NCI-H2171 treated with DMSO at 0.1 percent for 48 hours (cell line): ENCODE data around the gene SH3TC1.

Experiments
- DNase-seq: peaks from one replicate; lab custom pipeline; 2025; lab: John Stamatoyannopoulos, UW

Gene SH3TC1

DNA sequence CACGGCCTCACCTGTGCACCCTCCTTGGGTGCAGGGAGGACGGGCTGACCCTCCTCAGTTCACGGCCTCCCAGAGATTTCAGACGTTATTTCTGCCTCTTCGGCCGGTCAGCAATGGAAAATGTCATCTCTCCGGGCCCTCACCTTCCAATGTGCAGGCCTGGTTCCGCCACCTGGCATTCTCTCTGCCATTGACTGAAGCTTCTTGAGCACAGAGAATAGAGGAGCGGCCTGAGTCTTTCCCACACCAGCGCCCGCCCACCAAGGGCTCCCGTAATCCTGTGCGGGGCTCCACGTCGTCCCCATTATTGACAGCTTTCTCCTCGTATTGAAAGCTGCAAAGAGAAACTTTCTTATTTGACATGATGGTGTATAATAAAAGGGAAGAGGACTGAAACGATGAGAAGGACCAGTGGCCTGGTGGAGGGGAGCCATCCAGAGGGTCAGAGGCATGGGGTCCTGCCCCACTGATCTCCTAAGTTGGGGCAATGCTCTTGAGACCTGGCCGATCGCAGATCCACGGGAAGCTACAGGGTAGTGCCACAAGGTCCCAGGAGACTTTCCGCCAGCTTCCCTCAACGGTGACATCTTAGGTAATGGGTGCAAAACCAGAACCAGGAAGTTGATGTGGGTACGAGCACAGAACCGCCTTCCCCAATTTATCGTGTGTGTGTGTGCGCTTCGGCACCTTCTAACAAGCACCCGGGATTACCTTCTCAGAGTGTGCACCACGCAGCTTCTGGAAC lies 91.0 kb downstream of the SH3TC1 start:
- no peak for DNase-seq

DNA sequence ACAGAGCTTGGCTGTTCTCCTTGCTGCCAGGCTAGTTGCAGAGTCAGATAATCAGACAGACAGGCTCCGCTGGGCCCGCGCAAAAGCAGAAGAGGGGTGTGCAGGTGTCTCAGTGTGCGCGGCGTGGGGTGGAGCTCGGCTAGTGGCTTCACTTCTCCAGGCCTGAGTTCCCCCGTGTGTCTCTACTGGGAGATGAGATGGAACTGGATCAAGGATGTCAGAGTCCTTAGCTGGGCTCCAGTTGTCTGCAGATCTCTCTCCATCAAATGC lies 91.5 kb downstream of the SH3TC1 start:
- DNase-seq = no peak
